Lower leg skin (tissue), 3 donors: Measurements from ENCODE around the gene SKIDA1.

Experiments
- POLR2A ChIP-seq, 2 donors: fragments of 450-650 bp; IDR thresholded peaks; one replicate each; pipeline ENCODE4 v1.6.1; 2016 to 2017; ENCODE audit warnings: antibody characterized with exemption in 2 of 2, mild to moderate bottlenecking in 1 of 2, moderate library complexity in 1 of 2
- TF ChIP-seq, protein P1 (sequence below), 3 donors: fragments of 450-650 bp; IDR thresholded peaks; one replicate each; pipeline ENCODE4 v1.5.1; 2016; ENCODE audit warnings: antibody characterized with exemption in 3 of 3, mild to moderate bottlenecking in 3 of 3, moderate library complexity in 2 of 3

DNA sequence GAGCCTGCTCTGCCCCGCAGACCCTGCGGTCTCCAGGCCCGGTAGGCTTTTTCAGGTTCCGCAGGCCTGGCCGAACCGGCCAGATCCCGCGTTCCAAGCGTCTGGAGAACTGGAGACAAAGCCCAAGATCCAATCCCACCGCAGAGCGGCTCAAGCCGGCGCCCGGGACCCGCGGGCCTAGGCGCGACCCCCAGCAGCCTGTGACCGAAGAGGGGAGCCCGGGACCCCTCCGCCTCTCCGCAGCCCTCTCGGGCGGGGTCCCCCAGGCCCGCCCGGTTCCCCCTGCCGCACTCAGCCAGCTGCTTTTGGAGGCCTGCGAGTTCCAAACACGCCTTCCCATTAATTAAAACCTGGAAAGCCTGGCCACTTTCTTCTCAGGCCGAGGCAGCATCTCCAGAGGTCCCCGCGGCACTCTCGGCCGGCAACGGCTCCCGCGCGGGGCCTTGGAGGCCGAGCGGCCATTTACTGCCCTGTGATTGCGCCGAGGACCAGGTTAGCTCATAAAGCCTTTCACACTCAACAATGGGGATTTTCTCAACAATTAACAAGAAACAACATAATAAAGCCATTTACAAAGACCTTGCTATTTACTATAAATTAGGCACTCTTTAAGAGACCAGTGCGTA is 16.7 kb downstream of the SKIDA1 start:
- TF ChIP-seq, protein P1, sequence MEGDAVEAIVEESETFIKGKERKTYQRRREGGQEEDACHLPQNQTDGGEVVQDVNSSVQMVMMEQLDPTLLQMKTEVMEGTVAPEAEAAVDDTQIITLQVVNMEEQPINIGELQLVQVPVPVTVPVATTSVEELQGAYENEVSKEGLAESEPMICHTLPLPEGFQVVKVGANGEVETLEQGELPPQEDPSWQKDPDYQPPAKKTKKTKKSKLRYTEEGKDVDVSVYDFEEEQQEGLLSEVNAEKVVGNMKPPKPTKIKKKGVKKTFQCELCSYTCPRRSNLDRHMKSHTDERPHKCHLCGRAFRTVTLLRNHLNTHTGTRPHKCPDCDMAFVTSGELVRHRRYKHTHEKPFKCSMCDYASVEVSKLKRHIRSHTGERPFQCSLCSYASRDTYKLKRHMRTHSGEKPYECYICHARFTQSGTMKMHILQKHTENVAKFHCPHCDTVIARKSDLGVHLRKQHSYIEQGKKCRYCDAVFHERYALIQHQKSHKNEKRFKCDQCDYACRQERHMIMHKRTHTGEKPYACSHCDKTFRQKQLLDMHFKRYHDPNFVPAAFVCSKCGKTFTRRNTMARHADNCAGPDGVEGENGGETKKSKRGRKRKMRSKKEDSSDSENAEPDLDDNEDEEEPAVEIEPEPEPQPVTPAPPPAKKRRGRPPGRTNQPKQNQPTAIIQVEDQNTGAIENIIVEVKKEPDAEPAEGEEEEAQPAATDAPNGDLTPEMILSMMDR (IDR thresholded peaks at IDR 0.05), result no peak
- TF ChIP-seq POLR2A (IDR thresholded peaks at IDR 0.05), result no peak
